Skin of body (tissue), 2 donors: ENCODE results near the gene IDUA. TPM values are rescaled to one million over a fixed set of nuclear protein-coding genes. Genes with fewer than 3 reads are reported as not detected.

Source experiments
- DNase-seq: peaks from one replicate; lab custom pipeline; 2025; lab: John Stamatoyannopoulos, UW
- total RNA-seq: library from RNA; depleted of rRNA; stranded (reverse); fragments of >200 nt; gene quantifications from one replicate; pipeline ENCODE4 v1.2.3, GENCODE V29; 2014

The IDUA gene
- total RNA-seq, 1 donor from 2014 or later: 6.9 TPM

DNA sequence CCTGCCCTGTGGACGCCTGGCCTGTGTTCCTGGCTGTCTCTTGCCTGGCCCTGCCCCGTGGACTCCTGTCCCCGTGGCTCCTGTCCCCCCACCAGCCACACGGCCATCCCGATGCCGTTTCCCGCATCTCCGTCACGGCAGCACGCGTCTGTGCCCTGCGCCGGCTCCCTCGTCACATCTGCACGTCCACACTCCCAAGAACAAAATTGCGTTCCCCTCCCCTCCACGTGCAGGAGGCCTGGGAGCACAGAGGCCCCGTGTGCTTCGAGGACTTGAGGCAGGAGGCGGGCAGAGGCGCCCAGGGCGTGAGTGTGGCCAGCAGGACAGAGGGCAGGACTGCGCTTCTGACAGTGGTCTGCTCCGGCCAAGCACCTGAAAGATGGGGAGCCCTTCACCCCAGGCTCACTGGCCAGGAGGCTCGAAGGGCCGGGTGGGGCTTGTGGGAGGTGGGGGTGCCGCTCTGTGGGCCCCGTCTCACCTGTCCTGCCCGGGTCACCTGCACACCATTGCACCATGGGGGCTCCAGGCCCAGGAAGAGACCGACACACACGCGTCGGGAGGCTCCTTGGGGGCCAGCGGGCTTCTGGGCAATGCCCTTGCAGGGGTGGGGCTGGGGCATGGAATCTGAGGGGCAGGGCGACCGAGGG, 41.9 kb downstream of the IDUA start:
- DNase-seq: no peak

DNA sequence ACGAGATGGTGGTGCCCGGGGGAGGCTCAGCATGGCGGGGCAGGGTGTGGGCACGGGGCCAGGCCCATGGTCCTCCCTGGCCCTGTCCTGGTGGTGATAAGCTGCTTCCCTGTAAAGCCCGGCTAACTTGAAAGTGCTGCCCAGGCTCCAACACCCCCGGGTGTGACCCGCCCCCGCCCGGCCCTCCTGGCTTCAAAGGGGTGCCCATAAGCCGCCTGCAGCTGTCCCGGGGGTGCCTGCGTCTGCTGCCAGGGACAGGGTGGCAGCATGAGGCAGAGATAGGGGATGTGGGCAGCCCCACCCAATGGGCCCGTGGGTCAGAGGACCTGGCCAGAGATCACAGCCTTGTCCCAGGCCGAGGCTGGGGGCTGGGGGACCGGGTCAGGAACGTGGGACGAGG, 42.7 kb downstream of the IDUA start:
- no peak for DNase-seq

DNA sequence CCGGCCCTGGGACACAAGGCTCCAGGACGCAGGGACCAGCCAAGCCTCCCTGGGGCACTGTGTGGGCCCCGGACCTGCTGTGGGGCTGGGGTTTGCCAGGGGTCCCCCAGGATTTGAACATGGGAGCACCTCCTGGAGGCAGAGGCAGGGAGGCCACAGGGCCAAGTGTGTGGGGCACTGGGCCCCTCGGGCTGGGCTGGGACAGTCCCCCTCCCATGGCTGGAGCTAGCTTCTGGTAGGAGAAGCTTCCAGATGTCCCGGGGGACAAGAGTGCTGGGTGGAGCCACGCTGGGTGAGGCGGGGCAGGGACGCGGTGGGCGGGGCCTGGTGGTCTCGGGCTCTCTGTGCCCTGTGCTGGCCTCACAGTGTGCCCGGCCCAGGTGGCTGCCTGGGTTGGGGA, 43.2 kb downstream of the IDUA start:
- DNase-seq: no peak

DNA sequence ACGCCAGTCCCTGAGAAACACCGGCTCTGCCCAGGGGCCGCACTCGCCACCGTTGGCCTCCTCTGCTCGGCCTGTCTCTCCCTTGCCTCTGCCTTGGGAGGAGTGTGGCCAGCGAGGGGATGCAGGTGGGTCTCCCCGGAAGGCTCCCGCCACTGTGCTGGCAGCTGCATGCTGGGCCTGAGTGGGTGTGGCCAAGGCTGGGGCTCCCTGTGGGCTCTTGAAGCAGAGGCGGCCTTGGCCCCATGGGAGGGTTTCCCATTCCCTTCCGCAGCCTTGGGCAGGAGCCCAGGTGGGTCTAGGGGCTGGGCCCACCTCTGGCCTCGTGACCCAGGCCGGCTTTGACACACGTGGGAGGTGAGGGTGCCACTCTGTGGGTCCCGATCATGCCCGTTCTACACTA, 43.7 kb downstream of the IDUA start:
- no peak for DNase-seq

DNA sequence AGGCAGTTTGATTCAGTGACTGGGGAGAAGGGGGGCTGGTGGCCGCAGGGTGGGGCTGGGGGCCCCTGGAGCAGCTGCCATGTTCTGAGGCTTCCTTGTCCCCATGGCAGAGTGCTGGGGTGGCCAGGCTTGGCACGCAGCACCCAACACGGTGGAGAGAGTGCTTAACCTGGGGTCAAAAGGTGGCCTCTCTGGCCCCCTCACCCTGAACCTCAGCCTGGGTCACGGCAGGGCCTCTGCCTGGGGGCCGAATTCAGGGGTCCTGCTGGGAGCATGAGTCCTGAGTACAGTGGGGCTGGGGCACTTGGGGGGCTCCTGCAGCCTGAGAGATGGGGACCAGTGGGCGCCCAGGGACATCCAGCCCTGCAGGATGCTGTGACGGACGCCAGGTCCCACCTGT, 44.5 kb downstream of the IDUA start:
- no peak for DNase-seq

DNA sequence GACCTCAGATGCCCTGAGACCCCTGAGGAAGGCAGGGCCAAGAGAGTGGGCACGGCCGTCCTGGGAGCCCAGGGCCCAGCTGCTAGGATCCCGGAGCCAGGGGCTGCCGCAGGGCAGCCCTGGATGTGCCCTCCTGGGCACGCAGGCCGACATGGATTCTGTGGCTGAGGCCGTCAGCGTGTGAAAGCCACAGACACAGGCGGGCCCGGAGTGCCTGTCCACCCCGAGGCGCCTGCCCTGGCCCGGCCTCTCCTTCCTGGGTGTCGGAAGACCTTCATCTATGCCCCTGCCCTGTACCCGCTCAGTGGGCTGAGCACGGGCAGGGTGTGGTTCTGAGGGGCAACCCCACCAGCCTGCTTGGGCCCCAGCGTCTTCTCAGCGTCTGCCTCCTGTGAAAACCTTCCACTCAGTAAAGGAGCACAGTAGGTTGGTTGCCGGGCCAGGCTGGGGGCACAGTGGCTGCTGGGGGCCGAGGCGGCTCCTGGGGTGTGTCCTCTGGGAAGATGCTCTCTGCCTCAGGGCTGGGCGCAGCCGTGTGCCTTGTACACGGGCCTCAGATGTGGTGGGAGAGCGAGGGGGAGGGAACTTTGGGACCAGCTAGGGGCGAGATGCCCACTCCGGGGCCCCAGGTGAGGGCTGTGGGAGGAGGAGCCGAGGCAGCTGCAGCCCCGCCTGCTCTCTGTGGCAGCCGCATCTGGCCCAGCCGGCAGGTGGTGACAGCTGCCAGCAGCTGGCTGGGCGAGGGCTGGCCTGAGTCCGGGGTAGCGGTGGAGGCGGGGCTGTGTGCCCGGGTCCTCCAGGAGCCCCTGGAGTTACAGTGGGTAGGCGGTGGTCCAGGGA, 45.3 kb downstream of the IDUA start:
- DNase-seq: no peak

DNA sequence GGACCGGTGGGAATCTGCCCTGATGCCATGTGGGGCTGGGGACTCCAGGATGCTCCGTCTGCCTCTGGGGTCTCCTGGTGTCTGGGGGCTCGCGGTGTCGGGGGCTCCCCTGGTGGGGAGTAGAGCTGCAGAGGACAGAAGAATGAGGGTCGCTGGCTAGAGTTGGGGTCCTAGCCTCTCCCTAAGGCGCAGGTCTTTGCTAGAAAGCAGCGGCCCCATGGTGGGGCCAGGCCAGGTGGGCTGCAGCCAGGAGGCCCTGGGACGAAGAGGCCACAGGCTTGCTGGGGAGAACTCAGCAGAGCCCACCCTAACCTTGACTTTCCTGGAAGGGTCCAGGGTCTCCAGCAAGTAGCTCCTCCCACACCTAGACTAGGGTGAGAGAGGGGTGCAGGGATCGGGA, 46.0 kb downstream of the IDUA start:
- DNase-seq: no peak

DNA sequence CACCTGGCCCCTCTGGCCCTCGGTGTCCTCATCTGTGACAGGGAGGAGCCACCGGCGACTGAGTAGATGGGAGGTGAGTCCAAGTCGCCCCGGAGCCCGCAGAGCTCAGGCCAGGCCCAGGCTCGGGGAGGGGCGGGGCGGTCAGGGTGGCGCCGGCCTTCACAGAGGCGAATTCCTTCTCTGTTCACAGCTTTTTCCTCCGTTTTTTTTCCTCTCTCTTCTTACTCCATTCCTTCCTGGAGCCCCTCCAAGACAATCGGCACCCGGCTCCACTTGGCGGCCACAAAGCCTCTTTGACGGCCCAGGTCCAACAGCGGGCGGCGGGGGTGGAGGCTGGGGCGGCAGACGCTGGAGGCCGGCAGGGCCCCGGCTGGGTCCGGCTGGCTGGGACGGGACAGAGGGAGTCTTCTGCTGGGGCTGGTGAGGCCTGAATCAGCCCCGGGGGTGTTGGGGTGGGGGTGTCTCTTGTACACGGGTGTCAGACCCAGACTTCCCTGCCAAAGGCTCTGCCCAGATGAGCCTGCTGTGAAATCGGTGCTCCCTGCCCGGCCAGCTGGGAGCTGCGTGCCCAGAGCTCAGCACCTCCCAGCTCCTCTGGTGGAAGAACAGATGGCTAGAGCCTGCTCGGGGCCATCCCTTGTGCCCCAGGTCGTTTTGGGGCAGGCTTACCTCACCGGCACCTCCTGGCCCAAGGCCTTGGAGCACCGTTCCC, 47.2 kb downstream of the IDUA start:
- DNase-seq: no peak

DNA sequence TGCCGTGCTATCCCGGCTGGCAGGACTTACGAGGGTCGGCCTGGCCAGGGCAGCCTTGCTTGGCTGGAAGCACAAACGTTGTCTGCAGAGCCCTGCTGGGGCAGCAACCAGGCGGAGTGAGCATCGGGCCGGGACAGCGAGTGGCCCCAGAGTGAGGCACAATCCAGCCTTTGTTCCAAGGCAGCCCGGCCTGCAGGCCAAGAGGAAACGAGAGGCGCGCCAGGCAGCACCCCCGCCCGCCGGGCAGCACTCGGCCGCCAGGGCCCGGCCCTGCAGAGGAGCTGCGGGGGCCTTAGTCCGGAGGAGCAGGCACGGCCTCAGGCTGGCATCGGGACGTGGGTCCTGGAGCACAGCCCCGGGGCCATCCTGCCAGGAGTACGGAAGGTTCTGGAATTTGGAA, 48.7 kb downstream of the IDUA start:
- no peak for DNase-seq

DNA sequence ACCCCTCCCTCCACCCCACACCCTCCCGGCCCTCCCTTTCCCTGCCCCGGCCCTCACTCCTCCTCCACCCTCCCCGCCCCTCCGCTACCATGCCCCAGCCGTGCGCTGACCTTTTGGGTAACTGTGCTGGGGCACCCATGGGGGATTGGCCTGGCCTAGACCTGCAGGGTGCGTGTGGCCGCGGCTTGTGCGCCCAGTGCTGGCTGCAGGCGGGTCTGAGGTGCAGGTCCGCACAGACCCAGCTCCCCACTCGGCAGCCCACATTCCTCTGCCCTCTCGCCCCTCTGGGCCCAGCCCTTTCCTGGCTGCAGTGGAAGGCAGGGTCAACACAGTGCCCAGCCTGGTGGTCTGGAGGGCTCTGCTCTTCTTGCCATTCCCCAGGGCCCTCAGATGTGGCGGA, 49.3 kb downstream of the IDUA start:
- no peak for DNase-seq

DNA sequence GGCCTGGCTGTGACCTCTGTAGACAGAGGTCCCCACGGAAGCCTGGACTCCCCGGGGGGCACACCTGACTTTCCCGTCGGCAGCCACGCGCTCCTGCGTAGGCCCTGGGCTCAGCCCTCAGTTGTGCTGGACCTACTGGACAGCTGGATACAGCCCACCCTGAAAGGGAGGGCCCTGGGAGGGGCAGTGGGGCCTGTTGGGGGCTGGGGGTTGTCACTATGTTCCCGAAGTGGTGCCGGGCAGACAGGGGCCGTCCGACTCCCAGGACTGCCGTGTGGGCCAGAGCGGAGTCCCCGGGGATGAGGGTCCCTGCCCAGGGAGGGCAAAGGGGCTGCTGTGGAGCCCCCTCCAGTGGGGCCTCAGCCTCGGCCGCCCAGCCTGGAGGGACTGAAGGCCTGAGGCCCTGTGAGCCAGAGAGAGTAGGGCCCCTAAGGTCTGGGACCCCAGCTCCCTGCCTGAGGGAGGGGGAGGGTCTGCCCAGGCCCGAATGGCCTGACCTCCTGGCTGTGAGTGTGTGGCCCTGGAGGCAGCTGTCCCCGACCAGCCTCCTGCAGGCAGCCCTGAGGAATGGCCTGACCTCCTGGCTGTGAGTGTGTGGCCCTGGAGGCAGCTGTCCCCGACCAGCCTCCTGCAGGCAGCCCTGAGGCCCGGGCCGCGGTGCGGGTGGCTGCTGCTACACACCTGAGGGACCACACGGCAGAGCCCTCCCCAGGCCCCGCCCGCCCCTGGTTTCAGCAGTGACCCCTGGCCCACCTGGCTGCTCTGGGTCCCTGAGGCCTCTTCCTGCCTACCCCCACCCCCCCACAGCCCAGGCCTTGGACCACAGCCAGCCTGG, 50.3 kb downstream of the IDUA start:
- DNase-seq: no peak

DNA sequence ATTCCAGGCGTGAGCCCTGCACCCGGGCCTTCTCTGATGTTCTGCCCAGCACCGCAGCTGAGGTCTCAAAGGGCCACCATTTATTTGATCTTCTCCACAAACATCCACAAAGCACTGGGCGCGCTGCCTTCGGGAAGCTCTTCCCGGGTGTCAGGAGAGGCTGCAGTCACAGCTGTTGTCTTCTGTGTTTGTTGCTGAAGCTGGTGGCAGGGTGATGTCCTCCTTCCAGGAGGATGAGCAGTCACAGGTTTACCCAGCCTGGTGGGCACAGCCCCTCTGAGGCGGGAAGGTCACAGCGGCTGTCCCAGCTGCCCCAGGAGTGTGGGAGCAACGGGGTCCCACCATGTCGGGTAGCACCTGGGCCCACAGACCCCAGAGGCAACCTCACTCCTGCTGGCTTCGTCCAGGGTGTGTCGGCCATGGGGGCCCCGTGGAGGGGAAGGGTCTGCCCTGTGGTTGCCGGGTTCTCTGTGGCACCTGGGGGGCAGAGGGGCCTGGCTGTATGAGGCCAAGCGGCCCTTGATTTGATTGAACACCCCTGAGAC, 52.2 kb downstream of the IDUA start:
- no peak for DNase-seq

DNA sequence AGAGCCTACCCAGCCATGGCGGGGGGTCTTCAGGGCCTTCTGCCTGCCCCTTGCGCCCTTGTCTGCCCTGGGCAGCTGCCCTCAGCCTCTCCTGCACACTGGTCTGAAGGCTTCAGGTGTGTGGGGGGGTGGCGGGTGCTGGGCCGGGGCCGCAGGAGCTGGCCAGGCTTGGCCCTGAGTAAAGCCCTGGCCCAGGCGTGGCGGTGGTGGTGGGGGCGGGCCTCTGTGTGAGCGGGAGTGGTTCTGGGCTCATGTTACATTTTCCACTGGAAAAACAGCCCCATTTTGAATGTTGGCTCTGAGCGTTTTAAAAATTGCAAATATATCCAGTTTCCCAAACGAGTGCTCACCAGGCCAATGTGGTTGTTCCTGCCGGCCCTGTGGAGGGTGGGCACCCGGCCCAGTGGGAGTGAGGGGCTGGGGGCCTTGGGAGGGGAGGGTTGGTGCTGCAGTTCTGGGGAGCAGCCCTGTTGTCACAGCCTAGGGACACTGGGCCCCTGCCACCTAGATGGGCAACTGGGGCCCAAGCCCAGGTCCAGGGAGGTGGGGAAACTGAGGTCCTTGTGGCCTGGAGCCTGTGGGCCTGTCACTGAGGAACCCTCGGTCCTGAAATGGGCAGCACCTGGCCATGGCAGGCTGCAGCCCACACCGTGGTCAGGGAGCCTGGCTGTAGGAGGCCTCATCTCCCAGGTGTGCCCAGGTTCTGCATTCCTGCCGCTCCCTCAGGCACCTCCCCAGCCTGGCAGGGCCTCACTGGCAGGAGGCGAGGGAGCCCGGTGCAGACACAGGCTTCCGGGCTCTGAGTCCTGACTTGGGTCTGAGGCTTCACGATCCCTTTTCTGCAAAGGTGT, 52.9 kb downstream of the IDUA start:
- peak; percentile 18 for DNase-seq

DNA sequence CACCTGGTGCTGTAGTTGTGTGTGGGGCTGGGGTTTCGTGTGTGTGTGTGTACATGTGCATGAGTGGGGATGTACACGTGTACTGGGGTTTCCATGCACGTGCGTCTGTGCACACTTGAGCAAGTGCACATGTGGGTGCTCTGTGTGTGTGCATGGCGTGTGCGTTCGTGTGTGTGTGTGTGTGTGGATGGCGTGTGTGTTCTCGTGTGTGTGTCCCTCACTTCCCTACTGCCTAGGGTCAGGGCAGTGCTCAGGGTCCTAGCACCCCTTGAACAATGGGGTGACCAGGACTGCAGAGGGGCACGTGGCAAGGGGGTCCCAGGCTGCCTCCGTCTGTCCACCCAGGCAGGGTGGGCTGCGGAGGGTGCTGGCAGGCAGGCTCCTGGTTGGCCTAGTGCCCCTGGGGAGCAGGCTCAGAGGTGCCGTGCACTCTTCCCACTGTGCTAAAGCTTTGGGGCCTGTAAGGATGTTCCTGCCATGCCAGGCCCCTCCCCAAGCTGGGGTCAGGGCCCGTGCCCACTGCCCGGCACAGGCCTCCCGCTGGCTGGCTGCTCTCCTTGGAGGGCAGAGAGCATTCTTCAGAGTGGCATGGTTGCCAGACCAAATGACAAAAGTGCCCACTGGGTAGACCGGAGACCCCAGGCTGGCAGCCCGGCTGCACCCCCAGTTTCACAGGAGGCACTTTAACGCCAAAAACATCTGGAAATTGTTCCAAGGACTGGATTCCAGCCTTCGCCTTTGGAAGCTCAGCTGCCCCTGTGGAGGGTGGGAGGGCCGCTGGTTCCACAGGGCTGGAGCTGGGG, 53.7 kb downstream of the IDUA start:
- no peak for DNase-seq

DNA sequence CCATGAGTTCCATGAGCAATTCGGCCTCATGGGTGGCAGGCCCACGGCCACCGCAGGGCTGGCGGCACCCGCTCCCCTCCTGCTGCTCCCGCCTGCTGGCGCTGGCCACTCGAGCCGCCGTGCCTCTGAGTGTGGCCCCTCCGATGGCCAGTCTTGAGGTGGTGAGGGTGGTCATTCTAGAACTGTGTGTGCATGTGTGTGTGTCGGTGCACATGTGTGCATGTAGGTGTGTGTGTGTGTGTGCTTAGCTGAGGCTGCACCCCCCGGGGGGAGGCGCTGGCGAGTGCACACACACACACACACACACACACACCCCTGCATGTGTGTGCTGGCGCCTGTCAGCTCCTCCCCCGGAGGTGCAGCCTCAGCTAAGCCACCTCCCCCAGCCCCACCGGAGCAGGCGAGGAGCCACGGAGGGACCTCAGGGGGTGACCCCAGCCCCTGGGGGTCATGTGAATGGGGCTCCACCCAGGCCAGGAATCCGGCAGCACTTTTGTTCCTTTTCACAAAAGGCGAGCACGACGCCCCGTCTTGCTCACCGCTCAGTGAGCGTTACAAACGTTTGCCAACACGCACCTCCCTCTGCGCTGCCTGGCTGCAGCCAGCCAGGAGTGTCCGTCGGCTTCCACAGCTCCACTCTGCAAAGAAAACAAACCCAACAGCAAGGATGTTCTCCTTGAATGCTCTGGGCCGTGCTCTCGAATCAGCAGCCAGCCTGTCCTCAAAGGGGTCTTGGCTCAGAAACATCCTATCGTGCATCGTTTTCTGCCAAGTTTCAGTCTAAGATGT, 54.5 kb downstream of the IDUA start:
- peak; percentile 55 for DNase-seq

DNA sequence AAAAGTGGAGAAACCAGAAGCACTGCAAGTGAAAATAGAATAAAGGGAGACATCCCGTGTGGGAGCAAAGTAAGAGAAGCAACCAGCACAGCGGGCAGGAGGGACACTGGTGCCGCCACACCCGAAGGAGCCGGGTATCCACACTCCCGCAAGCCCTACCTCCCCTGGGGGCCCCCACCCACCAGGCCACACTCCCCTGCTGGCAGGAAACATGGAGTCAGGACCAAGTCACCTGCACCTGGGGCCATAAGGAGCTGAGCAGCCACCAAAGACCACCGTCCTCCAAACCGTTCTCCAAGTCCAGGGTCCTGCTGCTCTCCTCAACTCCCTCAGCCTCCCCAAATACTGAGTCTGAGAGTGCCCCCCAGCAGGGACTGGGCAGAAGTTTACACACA, 55.1 kb downstream of the IDUA start:
- no peak for DNase-seq

DNA sequence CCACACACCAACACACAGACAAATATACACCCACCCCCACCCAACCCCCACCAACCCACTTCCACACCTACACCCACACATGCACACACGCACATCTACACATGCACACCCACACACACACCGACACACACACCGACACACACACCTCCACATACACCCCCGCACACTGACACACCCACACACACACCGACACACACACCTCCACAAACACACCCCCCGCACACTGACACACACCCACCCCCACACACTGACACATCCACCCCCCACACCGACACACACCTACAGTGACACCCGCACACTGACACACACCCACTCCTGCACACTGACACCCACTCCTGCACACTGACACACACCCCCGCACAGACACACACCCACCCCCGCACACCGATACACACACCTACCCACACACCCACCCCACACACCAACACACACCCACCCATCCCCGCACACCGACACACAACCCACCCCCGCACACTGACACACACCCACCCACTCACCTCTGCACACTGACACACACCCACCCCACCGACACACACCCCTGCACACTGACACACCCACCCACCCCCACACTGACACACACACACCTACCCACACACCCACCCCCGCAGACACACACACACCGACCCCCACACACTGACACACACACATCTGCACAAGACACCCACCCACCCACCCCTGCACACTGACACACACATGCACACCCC, 55.7 kb downstream of the IDUA start:
- DNase-seq: no peak

DNA sequence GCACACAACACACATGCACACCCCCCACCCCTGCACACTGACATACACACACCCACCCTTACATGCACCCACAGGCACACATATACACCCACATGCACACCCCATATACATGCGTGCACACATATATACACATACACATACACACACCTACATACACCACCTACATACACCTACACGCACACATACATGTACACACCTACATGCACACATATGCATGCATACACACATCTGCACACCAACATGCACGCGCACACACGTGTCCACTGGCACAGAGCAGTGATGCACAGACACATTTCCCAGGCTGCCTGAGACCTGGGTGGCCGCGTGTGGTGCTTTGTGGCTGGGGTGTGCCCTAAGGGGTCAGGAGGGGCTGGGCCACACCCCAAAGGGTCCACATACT, 56.3 kb downstream of the IDUA start:
- DNase-seq: no peak
